B cell (primary cell): ENCODE data around the gene BTBD6. TPM values are rescaled to one million over a fixed set of nuclear protein-coding genes. Genes with fewer than 3 reads are reported as not detected.

ENCODE experiments used
- ATAC-seq: fragments of 200-7000 bp; cut with Tn5 transposase; one replicate; pipeline ENCODE4 v1.10.0; 2021; ENCODE audit warnings: low read depth, mild to moderate bottlenecking, moderate number of reproducible peaks, moderate library complexity
- CTCF ChIA-PET: fragments of 350-600 bp; sonication (Branson Sonifier 250); formaldehyde crosslinking; loops from one replicate; lab custom pipeline; 2021; ENCODE audit warnings: antibody characterized with exemption, inconsistent platforms; lab: Charles Lee
- POLR2A ChIA-PET: fragments of 350-600 bp; sonication (Branson Sonifier 250); formaldehyde crosslinking; loops from one replicate; lab custom pipeline; 2021; ENCODE audit warnings: antibody characterized with exemption; lab: Charles Lee
- DNase-seq: peaks from one replicate; pipeline ENCODE4 v3.0.0; 2013
- H2AFZ ChIP-seq: 2 replicates; pipeline ENCODE4 v1.6.1; 2012; ENCODE audit warnings: mild to moderate bottlenecking, low read depth, low read length; ENCODE audit not compliant: insufficient read depth, poor library complexity, severe bottlenecking
- H3K27ac ChIP-seq, 2 donors: 1 replicate in 1 of 2; 2 replicates in 1 of 2; pipeline ENCODE4 v1.5.1; 2012 to 2013; ENCODE audit warnings: low read length in 2 of 2, mild to moderate bottlenecking in 2 of 2, moderate library complexity in 1 of 2
- H3K27me3 ChIP-seq, 4 experiments: fragments of 200-600 bp in 1 of 4; sonication (generic) in 1 of 4; replicated peaks in 1 of 4; 1 replicate in 2 of 4; 2 replicates in 2 of 4; pipeline versions ENCODE4 v1.6.1 to v1.7.0; 2013 to 2016; ENCODE audit warnings: low read length in 3 of 4, mild to moderate bottlenecking in 2 of 4, mixed read lengths in 1 of 4, moderate library complexity in 1 of 4; ENCODE audit not compliant: insufficient read depth in 4 of 4, control insufficient read depth in 3 of 4; ENCODE audit errors: control extremely low read depth in 1 of 4
- H3K36me3 ChIP-seq, 2 experiments: replicated peaks in 1 of 2; 1 replicate in 1 of 2; 2 replicates in 1 of 2; pipeline versions ENCODE4 v1.6.1 to v1.7.1; 2013; ENCODE audit warnings: low read length in 1 of 2; ENCODE audit not compliant: insufficient read depth in 2 of 2, control insufficient read depth in 1 of 2; ENCODE audit errors: control extremely low read depth in 1 of 2, extremely low read depth in 1 of 2
- H3K4me1 ChIP-seq, 2 donors: fragments of 200-600 bp in 1 of 2; sonication (generic) in 1 of 2; 1 replicate in 1 of 2; 2 replicates in 1 of 2; pipeline versions ENCODE4 v1.5.1 to v1.6.1; 2013 to 2017; ENCODE audit warnings: low read length in 2 of 2; ENCODE audit not compliant: control insufficient read depth in 2 of 2, insufficient read depth in 2 of 2
- H3K4me2 ChIP-seq: replicated peaks from 2 replicates; pipeline ENCODE3; 2012; ENCODE audit warnings: mild to moderate bottlenecking, low read depth, low read length; ENCODE audit not compliant: poor library complexity, severe bottlenecking
- H3K4me3 ChIP-seq, 5 experiments: fragments of 200-600 bp in 1 of 5; sonication (generic) in 1 of 5; 1 replicate in 3 of 5; 2 replicates in 2 of 5; pipeline versions ENCODE4 v1.5.1 to v1.7.0; 2011 to 2016; ENCODE audit warnings: low read length in 4 of 5, mild to moderate bottlenecking in 4 of 5, low read depth in 2 of 5, control low read depth in 1 of 5, moderate library complexity in 1 of 5; ENCODE audit not compliant: insufficient read depth in 1 of 5; ENCODE audit errors: control extremely low read depth in 1 of 5, extremely low read depth in 1 of 5
- H3K79me2 ChIP-seq: fragments of 200-600 bp; sonication (generic); one replicate; pipeline ENCODE4 v1.6.0; 2016; ENCODE audit warnings: low read length; ENCODE audit not compliant: control insufficient read depth, insufficient read depth
- H3K9ac ChIP-seq: fragments of 200-600 bp; sonication (generic); 2 replicates; pipeline ENCODE4 v1.6.1; 2017; ENCODE audit warnings: mild to moderate bottlenecking, low read length, moderate library complexity
- H3K9me3 ChIP-seq, 3 donors: one replicate each; pipeline versions ENCODE4 v1.6.1 to v1.7.1; 2013; ENCODE audit warnings: low read length in 2 of 3; ENCODE audit not compliant: control insufficient read depth in 2 of 3, insufficient read depth in 1 of 3; ENCODE audit errors: control extremely low read depth in 1 of 3
- H4K20me1 ChIP-seq: 2 replicates; pipeline ENCODE4 v1.6.0; 2012; ENCODE audit warnings: mild to moderate bottlenecking, low read length; ENCODE audit not compliant: insufficient read depth, control insufficient read depth, poor library complexity, severe bottlenecking
- H3K27ac Mint-ChIP-seq: one replicate; pipeline ENCODE4 v1.8.0; 2021; ENCODE audit warnings: mixed read lengths
- H3K27me3 Mint-ChIP-seq: one replicate; pipeline ENCODE4 v1.8.0; 2021; ENCODE audit warnings: mixed read lengths
- H3K4me1 Mint-ChIP-seq: one replicate; pipeline ENCODE4 v1.8.0; 2021; ENCODE audit warnings: mixed read lengths
- H3K4me3 Mint-ChIP-seq: one replicate; pipeline ENCODE4 v1.8.0; 2021; ENCODE audit warnings: mixed read lengths
- H3K9me3 Mint-ChIP-seq: one replicate; pipeline ENCODE4 v1.8.0; 2022; ENCODE audit warnings: mixed read lengths; ENCODE audit not compliant: insufficient read depth
- EZH2 ChIP-seq: IDR thresholded peaks from 2 replicates; pipeline ENCODE4 v1.6.1; 2012; ENCODE audit warnings: borderline replicate concordance, low read depth, mild to moderate bottlenecking, moderate library complexity, low read length; ENCODE audit not compliant: insufficient read depth, poor library complexity, severe bottlenecking
- WGBS: methylation state at CpG from one replicate; pipeline ENCODE4 v1.1.5; 2013; ENCODE audit warnings: missing lambda C conversion rate; ENCODE audit not compliant: insufficient coverage; 5-methylcytosine and 5-hydroxymethylcytosine counted together
- intact Hi-C: fragments of 100-400 bp; cut with micrococcal nuclease; formaldehyde crosslinking; loops from one replicate; pipeline ENCODE4 v1.10.0; 2022
- polyA plus RNA-seq: library from polyadenylated mRNA; depleted of rRNA; stranded (reverse); fragments of >200 nt; gene quantifications from 2 replicates; pipeline ENCODE4 v1.2.3, GENCODE V29; 2012
- total RNA-seq, 2 donors: library from RNA; stranded (reverse); fragments of 120-200 nt in 1 of 2; gene quantifications; 1 replicate in 1 of 2; 2 replicates in 1 of 2; pipeline versions ENCODE4 v1.2.3 to v1.2.4, GENCODE V29; 2013 to 2022
- TF ChIP-seq, protein P1 (sequence below): fragments of 200-600 bp; IDR thresholded peaks from one replicate; pipeline ENCODE4 v1.8.0; 2022; ENCODE audit warnings: antibody characterized with exemption, mild to moderate bottlenecking

Gene BTBD6
- total and polyA plus RNA-seq, 2 donors (not counting 1 experiment from before 2014, with no cell fraction given), result 33.4 to 36.1 TPM

DNA sequence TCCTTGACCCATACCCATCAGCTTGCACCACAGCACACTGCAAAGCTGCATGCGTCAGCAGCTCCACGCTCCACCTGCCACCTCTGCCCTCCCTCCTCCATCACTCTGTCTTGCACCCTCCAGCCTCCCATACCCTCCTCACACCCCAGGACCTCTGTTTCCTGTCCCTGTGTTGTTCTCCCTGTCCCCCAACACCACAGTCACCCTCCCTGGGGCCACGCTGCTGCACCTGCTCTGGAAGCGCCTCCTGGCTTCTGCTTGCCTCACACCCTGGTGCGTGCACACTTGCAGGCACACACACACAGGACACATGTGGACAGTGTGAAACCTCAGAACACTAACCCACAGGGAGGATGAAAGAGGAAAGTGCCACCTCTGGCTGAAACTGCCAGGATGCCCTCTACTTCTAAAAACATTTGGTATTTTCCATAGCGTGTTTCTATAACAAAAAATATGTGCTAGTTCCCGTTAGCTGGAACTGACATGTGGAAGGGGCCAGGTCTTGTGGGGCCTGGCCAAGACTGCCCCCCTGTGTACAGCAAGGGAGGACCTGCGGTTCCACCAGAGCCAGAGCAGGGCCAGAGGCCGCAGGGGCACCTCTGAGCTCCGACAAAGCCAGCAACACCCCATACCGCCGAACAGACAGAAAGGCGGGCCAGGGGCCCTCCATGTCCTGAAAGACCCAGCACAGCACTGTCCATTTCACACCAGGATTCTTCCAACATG lies 42.5 kb downstream of the BTBD6 start:
- no peaks in the 10 kb centered on the region for H3K36me3 ChIP-seq
- no peaks in the 10 kb centered on the region for H3K9me3 ChIP-seq
- ATAC-seq (peak; percentile 18), DNase-seq (peak; percentile 32)
- H3K4me3 ChIP-seq, result no peak overlapping the region
- peaks cover 49% of the 10 kb centered on the region for H3K4me1 Mint-ChIP-seq
- no peaks in the 10 kb centered on the region for H3K27me3 Mint-ChIP-seq
- 23% methylated on average over 12 of the region's 13 CpGs for WGBS
- CTCF ChIA-PET, result interaction anchor here (1.3 kb wide), 1 partner anchor 199 kb away, joined by 3 read pairs; no protein-coding TSS in a partner anchor
- peak overlapping the region; percentile 47 for H3K4me2 ChIP-seq
- no peak overlapping the region for H3K27ac ChIP-seq
- no peak for TF ChIP-seq EZH2
- TF ChIP-seq, protein P1, sequence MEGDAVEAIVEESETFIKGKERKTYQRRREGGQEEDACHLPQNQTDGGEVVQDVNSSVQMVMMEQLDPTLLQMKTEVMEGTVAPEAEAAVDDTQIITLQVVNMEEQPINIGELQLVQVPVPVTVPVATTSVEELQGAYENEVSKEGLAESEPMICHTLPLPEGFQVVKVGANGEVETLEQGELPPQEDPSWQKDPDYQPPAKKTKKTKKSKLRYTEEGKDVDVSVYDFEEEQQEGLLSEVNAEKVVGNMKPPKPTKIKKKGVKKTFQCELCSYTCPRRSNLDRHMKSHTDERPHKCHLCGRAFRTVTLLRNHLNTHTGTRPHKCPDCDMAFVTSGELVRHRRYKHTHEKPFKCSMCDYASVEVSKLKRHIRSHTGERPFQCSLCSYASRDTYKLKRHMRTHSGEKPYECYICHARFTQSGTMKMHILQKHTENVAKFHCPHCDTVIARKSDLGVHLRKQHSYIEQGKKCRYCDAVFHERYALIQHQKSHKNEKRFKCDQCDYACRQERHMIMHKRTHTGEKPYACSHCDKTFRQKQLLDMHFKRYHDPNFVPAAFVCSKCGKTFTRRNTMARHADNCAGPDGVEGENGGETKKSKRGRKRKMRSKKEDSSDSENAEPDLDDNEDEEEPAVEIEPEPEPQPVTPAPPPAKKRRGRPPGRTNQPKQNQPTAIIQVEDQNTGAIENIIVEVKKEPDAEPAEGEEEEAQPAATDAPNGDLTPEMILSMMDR, result no peak
- peak overlapping the region; percentile 32 for H3K4me3 Mint-ChIP-seq
- H3K9ac ChIP-seq, result no peak overlapping the region
- peaks cover 41 to 53% of the 10 kb centered on the region in 2 donors for H3K4me1 ChIP-seq
- intact Hi-C loops, result no loop called here
- H4K20me1 ChIP-seq, result peaks cover 74% of the 10 kb centered on the region
- H3K79me2 ChIP-seq, result peaks cover 96% of the 10 kb centered on the region
- no peak overlapping the region for H2AFZ ChIP-seq
- no peaks in the 10 kb centered on the region for H3K9me3 Mint-ChIP-seq
- POLR2A ChIA-PET, result no interaction called here
- H3K27me3 ChIP-seq, result no peaks in the 10 kb centered on the region
- peak overlapping the region; percentile 46 for H3K27ac Mint-ChIP-seq
